B cell (primary cell): ENCODE measurements around the gene MEF2C. TPM values are rescaled to one million over a fixed set of nuclear protein-coding genes. Genes with fewer than 3 reads are reported as not detected.

Experiments used
- ATAC-seq: fragments of 200-7000 bp; cut with Tn5 transposase; one replicate; pipeline ENCODE4 v1.10.0; 2021; ENCODE audit warnings: low read depth, mild to moderate bottlenecking, moderate number of reproducible peaks, moderate library complexity
- CTCF ChIA-PET: fragments of 350-600 bp; sonication (Branson Sonifier 250); formaldehyde crosslinking; loops from one replicate; lab custom pipeline; 2021; ENCODE audit warnings: antibody characterized with exemption, inconsistent platforms; lab: Charles Lee
- POLR2A ChIA-PET: fragments of 350-600 bp; sonication (Branson Sonifier 250); formaldehyde crosslinking; loops from one replicate; lab custom pipeline; 2021; ENCODE audit warnings: antibody characterized with exemption; lab: Charles Lee
- DNase-seq: peaks from one replicate; pipeline ENCODE4 v3.0.0; 2013
- H2AFZ ChIP-seq: 2 replicates; pipeline ENCODE4 v1.6.1; 2012; ENCODE audit warnings: mild to moderate bottlenecking, low read depth, low read length; ENCODE audit not compliant: insufficient read depth, poor library complexity, severe bottlenecking
- H3K27ac ChIP-seq, 2 donors: 1 replicate in 1 of 2; 2 replicates in 1 of 2; pipeline ENCODE4 v1.5.1; 2012 to 2013; ENCODE audit warnings: low read length in 2 of 2, mild to moderate bottlenecking in 2 of 2, moderate library complexity in 1 of 2
- H3K27me3 ChIP-seq, 4 experiments: fragments of 200-600 bp in 1 of 4; sonication (generic) in 1 of 4; replicated peaks in 1 of 4; 1 replicate in 2 of 4; 2 replicates in 2 of 4; pipeline versions ENCODE4 v1.6.1 to v1.7.0; 2013 to 2016; ENCODE audit warnings: low read length in 3 of 4, mild to moderate bottlenecking in 2 of 4, mixed read lengths in 1 of 4, moderate library complexity in 1 of 4; ENCODE audit not compliant: insufficient read depth in 4 of 4, control insufficient read depth in 3 of 4; ENCODE audit errors: control extremely low read depth in 1 of 4
- H3K36me3 ChIP-seq, 2 experiments: replicated peaks in 1 of 2; 1 replicate in 1 of 2; 2 replicates in 1 of 2; pipeline versions ENCODE4 v1.6.1 to v1.7.1; 2013; ENCODE audit warnings: low read length in 1 of 2; ENCODE audit not compliant: insufficient read depth in 2 of 2, control insufficient read depth in 1 of 2; ENCODE audit errors: control extremely low read depth in 1 of 2, extremely low read depth in 1 of 2
- H3K4me1 ChIP-seq, 2 donors: fragments of 200-600 bp in 1 of 2; sonication (generic) in 1 of 2; 1 replicate in 1 of 2; 2 replicates in 1 of 2; pipeline versions ENCODE4 v1.5.1 to v1.6.1; 2013 to 2017; ENCODE audit warnings: low read length in 2 of 2; ENCODE audit not compliant: control insufficient read depth in 2 of 2, insufficient read depth in 2 of 2
- H3K4me2 ChIP-seq: replicated peaks from 2 replicates; pipeline ENCODE3; 2012; ENCODE audit warnings: mild to moderate bottlenecking, low read depth, low read length; ENCODE audit not compliant: poor library complexity, severe bottlenecking
- H3K4me3 ChIP-seq, 5 experiments: fragments of 200-600 bp in 1 of 5; sonication (generic) in 1 of 5; 1 replicate in 3 of 5; 2 replicates in 2 of 5; pipeline versions ENCODE4 v1.5.1 to v1.7.0; 2011 to 2016; ENCODE audit warnings: low read length in 4 of 5, mild to moderate bottlenecking in 4 of 5, low read depth in 2 of 5, control low read depth in 1 of 5, moderate library complexity in 1 of 5; ENCODE audit not compliant: insufficient read depth in 1 of 5; ENCODE audit errors: control extremely low read depth in 1 of 5, extremely low read depth in 1 of 5
- H3K79me2 ChIP-seq: fragments of 200-600 bp; sonication (generic); one replicate; pipeline ENCODE4 v1.6.0; 2016; ENCODE audit warnings: low read length; ENCODE audit not compliant: control insufficient read depth, insufficient read depth
- H3K9ac ChIP-seq: fragments of 200-600 bp; sonication (generic); 2 replicates; pipeline ENCODE4 v1.6.1; 2017; ENCODE audit warnings: mild to moderate bottlenecking, low read length, moderate library complexity
- H3K9me3 ChIP-seq, 3 donors: one replicate each; pipeline versions ENCODE4 v1.6.1 to v1.7.1; 2013; ENCODE audit warnings: low read length in 2 of 3; ENCODE audit not compliant: control insufficient read depth in 2 of 3, insufficient read depth in 1 of 3; ENCODE audit errors: control extremely low read depth in 1 of 3
- H4K20me1 ChIP-seq: 2 replicates; pipeline ENCODE4 v1.6.0; 2012; ENCODE audit warnings: mild to moderate bottlenecking, low read length; ENCODE audit not compliant: insufficient read depth, control insufficient read depth, poor library complexity, severe bottlenecking
- H3K27ac Mint-ChIP-seq: one replicate; pipeline ENCODE4 v1.8.0; 2021; ENCODE audit warnings: mixed read lengths
- H3K27me3 Mint-ChIP-seq: one replicate; pipeline ENCODE4 v1.8.0; 2021; ENCODE audit warnings: mixed read lengths
- H3K4me1 Mint-ChIP-seq: one replicate; pipeline ENCODE4 v1.8.0; 2021; ENCODE audit warnings: mixed read lengths
- H3K4me3 Mint-ChIP-seq: one replicate; pipeline ENCODE4 v1.8.0; 2021; ENCODE audit warnings: mixed read lengths
- H3K9me3 Mint-ChIP-seq: one replicate; pipeline ENCODE4 v1.8.0; 2022; ENCODE audit warnings: mixed read lengths; ENCODE audit not compliant: insufficient read depth
- CTCF ChIP-seq: fragments of 200-600 bp; IDR thresholded peaks from one replicate; pipeline ENCODE4 v1.8.0; 2022; ENCODE audit warnings: antibody characterized with exemption, mild to moderate bottlenecking
- EZH2 ChIP-seq: IDR thresholded peaks from 2 replicates; pipeline ENCODE4 v1.6.1; 2012; ENCODE audit warnings: borderline replicate concordance, low read depth, mild to moderate bottlenecking, moderate library complexity, low read length; ENCODE audit not compliant: insufficient read depth, poor library complexity, severe bottlenecking
- WGBS: methylation state at CpG from one replicate; pipeline ENCODE4 v1.1.5; 2013; ENCODE audit warnings: missing lambda C conversion rate; ENCODE audit not compliant: insufficient coverage; 5-methylcytosine and 5-hydroxymethylcytosine counted together
- intact Hi-C: fragments of 100-400 bp; cut with micrococcal nuclease; formaldehyde crosslinking; loops from one replicate; pipeline ENCODE4 v1.10.0; 2022
- polyA plus RNA-seq: library from polyadenylated mRNA; depleted of rRNA; stranded (reverse); fragments of >200 nt; gene quantifications from 2 replicates; pipeline ENCODE4 v1.2.3, GENCODE V29; 2012
- total RNA-seq, 2 donors: library from RNA; stranded (reverse); fragments of 120-200 nt in 1 of 2; gene quantifications; 1 replicate in 1 of 2; 2 replicates in 1 of 2; pipeline versions ENCODE4 v1.2.3 to v1.2.4, GENCODE V29; 2013 to 2022

Gene MEF2C
- total and polyA plus RNA-seq, 2 donors (not counting 1 experiment from before 2014, with no cell fraction given), result 97.4 to 354 TPM

GRCh38 chr5:88829775-88830174 lies 53.2 kb downstream of the MEF2C start:
- Mint-ChIP-seq H3K4me1 (peaks cover 89% of the 10 kb centered on the region), H3K27me3 (no peaks in the 10 kb centered on the region), H3K27ac (peak overlapping the region; percentile 96), H3K4me3 (peak overlapping the region; percentile 86), H3K9me3 (no peaks in the 10 kb centered on the region)
- no CpG with 5 or more reads among the region's 3 CpGs for WGBS
- peak; percentile 51 for DNase-seq
- Histone ChIP-seq H3K4me1 (peaks cover 82 to 95% of the 10 kb centered on the region in 2 donors), H3K9me3 (no peaks in the 10 kb centered on the region), H3K4me2 (peak overlapping the region; percentile 71), H3K9ac (peak overlapping the region; percentile 50), H3K27ac (peak overlapping the region; percentile 92 to 94), H3K27me3 (no peaks in the 10 kb centered on the region), H3K36me3 (peaks cover 0 to 4% of the 10 kb centered on the region in 2 experiments), H3K79me2 (peaks cover 70% of the 10 kb centered on the region), H4K20me1 (no peaks in the 10 kb centered on the region), H3K4me3 (peak overlapping the region in 3 of 5 experiments; percentile 13 to 43 (median 25)), H2AFZ (no peak overlapping the region)
- POLR2A ChIA-PET, result interaction anchor here (1.1 to 1.8 kb wide), 3 partner anchors 10 to 1357 kb away, joined by 4 to 6 read pairs (median 6); partner anchors contain the start of gene MEF2C
- CTCF ChIA-PET, result interaction anchor here (0.8 to 4.4 kb wide), 13 partner anchors 8 to 432 kb away, joined by 3 to 20 read pairs (median 4); partner anchors contain the start of gene MEF2C
- ATAC-seq, result no peak
- intact Hi-C loops, result loop anchor here (2.0 to 5.0 kb wide), 4 partner anchors 15 to 613 kb away; no protein-coding TSS in a partner anchor
- no peak for TF ChIP-seq CTCF
- TF ChIP-seq EZH2, result no peak

GRCh38 chr5:88829054-88829453 lies 53.9 kb downstream of the MEF2C start:
- H3K36me3 ChIP-seq, result peaks cover 0 to 4% of the 10 kb centered on the region in 2 experiments
- peak overlapping the region; percentile 86 for H3K4me3 Mint-ChIP-seq
- H3K9me3 Mint-ChIP-seq, result no peaks in the 10 kb centered on the region
- no peaks in the 10 kb centered on the region for H3K27me3 ChIP-seq
- WGBS, result 3% methylated on average over 3 of the region's 3 CpGs
- ATAC-seq (peak; percentile 1), DNase-seq (peak; percentile 77)
- peak overlapping the region; percentile 71 for H3K4me2 ChIP-seq
- H3K4me3 ChIP-seq, result peak overlapping the region in 1 of 5 experiments; percentile 43
- peak overlapping the region; percentile 92 to 94 for H3K27ac ChIP-seq
- ChIA-PET CTCF (interaction anchor here (0.8 to 4.4 kb wide), 12 partner anchors 8 to 100 kb away, joined by 3 to 20 read pairs (median 4); partner anchors contain the start of gene MEF2C), POLR2A (interaction anchor here (0.6 to 1.8 kb wide), 5 partner anchors 9 to 615 kb away, joined by 3 to 12 read pairs (median 6); partner anchors contain the start of gene MEF2C)
- H3K79me2 ChIP-seq, result peaks cover 70% of the 10 kb centered on the region
- peak; percentile 58 for TF ChIP-seq CTCF
- TF ChIP-seq EZH2, result no peak
- H3K9me3 ChIP-seq, result no peaks in the 10 kb centered on the region
- no peaks in the 10 kb centered on the region for H3K27me3 Mint-ChIP-seq
- no peaks in the 10 kb centered on the region for H4K20me1 ChIP-seq
- H3K9ac ChIP-seq, result peak overlapping the region; percentile 50
- peaks cover 81 to 95% of the 10 kb centered on the region in 2 donors for H3K4me1 ChIP-seq
- peak overlapping the region; percentile 96 for H3K27ac Mint-ChIP-seq
- intact Hi-C loops, result loop anchor here (2.0 to 5.0 kb wide), 3 partner anchors 16 to 613 kb away; no protein-coding TSS in a partner anchor
- peak overlapping the region; percentile 19 for H2AFZ ChIP-seq
- H3K4me1 Mint-ChIP-seq, result peaks cover 87% of the 10 kb centered on the region
